GM19025 (cell line): ENCODE results near the gene ARFGEF3.

Source experiments
- ATAC-seq: cut with Tn5 transposase; IDR thresholded peaks from one replicate; pipeline ENCODE4 v1.9.1; 2021; ENCODE audit warnings: mild to moderate bottlenecking, low read depth, moderate library complexity; ENCODE audit not compliant: unreplicated experiment

The ARFGEF3 gene

GRCh38 chr6:138237463-138237862 lies 75.7 kb downstream of the ARFGEF3 start:
- no peak for ATAC-seq

GRCh38 chr6:138238368-138238767 lies 76.6 kb downstream of the ARFGEF3 start:
- ATAC-seq: no peak

DNA sequence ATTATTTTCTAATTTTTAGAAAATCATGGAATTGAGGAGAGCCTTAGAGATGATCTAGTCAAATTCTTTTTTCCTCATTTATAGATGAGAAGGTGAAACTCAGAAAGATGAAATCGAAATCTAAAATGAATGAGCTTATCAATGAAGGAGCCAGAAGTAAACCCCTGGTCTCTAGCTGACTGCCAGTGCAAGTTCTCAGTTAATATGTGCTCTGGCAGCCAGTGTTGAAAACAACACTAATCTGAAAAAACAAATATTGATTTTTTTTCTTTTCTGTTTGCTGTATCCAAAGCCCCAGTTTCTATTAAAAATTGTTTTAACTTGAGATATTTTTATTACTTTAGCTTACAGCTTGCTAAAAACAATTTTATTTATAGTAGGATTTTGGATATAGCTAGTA lies 78.0 kb downstream of the ARFGEF3 start:
- ATAC-seq: no peak

GRCh38 chr6:138240476-138241245 lies 78.9 kb downstream of the ARFGEF3 start:
- no peak for ATAC-seq

DNA sequence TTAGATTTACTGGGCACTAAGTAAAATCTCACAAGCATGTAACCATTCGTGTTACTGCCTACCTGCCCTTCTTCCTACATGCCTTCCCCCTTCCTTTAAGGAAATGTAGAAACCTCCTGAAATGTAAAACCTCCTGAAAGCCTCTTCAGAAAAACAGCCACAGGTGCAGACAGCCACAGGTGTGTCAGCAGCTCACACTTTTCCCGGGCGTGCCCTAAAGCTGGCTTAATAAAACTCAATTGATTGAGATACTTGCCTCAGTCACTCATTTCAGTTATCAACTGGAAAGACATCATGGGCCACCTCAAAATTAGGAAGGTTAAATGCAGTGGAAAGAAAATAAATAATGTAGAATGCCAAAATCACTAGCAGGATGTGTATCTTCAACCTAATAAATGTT lies 79.6 kb downstream of the ARFGEF3 start:
- no peak for ATAC-seq

DNA sequence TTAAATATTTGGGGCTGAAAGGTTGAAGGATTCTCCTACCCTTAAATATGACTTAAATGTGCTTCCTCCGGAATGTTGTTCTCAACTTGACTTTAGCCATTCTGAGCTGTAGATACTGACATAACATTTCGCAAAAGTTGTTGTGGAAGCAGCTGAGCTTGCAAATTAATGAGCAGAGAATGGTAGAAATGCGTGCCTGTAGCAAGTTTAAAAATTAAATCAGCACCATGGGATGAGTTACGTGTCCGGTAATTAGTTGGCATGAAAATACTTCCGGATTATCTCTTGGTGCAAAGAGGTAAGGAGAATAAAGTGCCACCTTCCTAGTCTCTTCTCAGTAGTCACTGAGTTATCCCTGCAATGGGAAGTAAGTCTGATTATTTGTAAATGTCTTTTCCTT lies 80.2 kb downstream of the ARFGEF3 start:
- no peak for ATAC-seq

GRCh38 chr6:138242987-138243592 lies 81.4 kb downstream of the ARFGEF3 start:
- no peak for ATAC-seq

DNA sequence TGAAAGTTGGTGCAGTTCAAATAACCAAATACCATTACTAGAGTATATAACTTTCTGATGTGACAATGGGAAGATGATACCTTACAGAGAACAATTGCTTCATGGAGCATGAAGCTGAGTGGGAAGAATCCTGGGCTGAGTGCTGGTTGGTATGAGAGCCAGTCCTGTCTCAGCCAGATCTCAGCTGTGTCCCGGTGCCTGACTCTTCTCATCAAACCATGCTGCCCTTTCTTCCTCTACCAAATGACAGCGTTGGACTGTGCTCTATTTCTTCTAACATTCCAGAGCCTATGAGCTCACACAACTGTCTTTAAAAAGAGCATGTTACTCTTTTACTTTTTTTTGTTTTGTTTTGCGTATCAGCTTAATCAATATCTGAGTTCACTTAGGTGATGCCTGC lies 84.0 kb downstream of the ARFGEF3 start:
- no peak for ATAC-seq

DNA sequence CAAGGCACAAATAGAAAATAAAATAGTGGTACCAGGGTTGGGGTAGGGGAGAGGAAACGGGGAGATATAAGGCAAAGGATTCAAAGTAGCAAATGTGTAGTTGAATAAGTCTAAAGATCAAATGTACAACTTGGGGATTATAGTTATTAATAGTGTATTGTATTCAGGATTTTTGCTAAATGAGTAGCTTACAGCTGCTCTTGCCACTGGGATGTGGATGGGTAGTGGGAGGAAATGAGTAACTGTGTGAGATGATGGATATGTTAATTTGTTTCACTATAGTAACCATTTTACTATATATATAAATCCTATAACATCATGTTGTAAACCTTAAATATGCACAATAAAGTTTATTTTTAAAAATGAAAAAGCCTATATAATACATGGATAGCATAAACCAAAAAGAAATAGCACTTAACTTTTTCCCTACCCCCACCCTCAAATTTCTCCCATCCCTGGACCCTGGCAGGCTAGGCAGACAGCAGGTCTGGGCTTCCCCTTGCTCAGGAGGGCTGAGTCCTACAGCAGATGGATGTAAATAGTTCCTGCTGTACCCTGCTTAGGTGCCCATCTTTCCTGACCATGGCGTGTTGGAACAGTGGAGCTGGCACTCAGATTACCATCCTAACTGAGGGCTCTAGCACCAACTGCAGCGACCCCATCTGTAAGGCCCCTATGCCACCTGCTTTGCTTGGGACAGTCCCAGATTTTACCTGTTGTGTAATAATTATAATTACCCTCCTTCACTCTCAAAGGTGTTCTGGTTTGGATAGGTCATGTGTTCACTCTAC lies 85.1 kb downstream of the ARFGEF3 start:
- ATAC-seq: no peak

- ATAC-seq: no peak
Observed at GRCh38 chr6:138248011-138248410, 86.3 kb downstream of the ARFGEF3 start.

- ATAC-seq: no peak
Observed at GRCh38 chr6:138248878-138249277, 87.1 kb downstream of the ARFGEF3 start.

DNA sequence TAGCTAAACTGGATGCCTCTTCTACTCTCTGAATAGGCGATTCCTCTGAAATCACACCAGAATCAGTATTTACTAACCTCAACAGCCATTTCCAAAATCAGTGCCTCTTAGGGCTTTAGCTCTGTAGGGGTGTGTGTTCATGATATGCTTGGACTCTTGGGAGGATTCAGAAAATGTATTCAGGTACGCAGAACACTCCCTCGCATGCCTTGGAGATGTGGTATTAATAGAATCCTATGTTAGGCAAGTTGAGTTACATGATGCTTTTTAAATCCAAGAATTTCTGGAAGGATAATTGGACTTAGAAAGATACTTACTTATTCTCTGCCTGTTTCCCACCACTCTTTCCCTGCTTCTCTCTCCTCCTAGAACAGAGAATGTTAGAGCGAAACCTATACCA lies 88.3 kb downstream of the ARFGEF3 start:
- no peak for ATAC-seq

- no peak for ATAC-seq
Observed at GRCh38 chr6:138250513-138251247, 88.9 kb downstream of the ARFGEF3 start.

DNA sequence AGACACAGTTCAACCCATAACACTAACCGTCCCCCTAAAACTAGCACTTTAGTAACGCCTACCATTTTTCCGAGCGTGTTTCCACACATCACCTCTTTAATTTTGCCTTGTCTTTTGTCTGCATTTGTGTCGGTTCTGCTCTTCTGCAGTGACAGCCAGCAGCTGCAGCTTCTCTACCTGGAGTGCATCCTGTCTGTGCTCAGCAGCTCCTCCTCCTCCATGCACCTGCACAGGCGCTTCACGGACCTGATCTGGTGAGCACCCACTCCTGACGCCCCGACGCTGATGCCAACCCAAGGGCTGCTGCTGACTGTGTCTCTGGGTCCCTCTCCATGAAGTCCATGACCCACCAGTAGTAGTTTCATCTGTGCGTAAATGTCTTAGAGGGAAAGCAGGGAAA lies 92.0 kb downstream of the ARFGEF3 start:
- no peak for ATAC-seq

DNA sequence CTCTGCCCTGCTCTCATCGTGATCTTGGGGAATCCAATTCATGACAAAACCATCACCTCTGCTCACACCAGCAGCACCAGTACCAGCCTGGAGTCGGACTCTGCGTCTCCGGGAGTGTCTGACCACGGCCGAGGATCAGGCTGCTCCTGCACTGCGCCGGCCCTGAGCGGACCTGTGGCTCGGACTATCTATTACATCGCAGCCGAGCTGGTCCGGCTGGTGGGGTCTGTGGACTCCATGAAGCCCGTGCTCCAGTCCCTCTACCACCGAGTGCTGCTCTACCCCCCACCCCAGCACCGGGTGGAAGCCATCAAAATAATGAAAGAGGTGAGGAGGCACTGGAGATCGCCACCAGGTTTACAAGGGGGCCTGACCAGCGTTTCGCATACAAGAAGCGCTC lies 93.7 kb downstream of the ARFGEF3 start:
- ATAC-seq: no peak

GRCh38 chr6:138257638-138258040 lies 95.9 kb downstream of the ARFGEF3 start:
- ATAC-seq: no peak

GRCh38 chr6:138258197-138258596 lies 96.5 kb downstream of the ARFGEF3 start:
- no peak for ATAC-seq

GRCh38 chr6:138258991-138259390 lies 97.3 kb downstream of the ARFGEF3 start:
- no peak for ATAC-seq

- no peak for ATAC-seq
Observed at GRCh38 chr6:138261116-138261780, 99.5 kb downstream of the ARFGEF3 start.

DNA sequence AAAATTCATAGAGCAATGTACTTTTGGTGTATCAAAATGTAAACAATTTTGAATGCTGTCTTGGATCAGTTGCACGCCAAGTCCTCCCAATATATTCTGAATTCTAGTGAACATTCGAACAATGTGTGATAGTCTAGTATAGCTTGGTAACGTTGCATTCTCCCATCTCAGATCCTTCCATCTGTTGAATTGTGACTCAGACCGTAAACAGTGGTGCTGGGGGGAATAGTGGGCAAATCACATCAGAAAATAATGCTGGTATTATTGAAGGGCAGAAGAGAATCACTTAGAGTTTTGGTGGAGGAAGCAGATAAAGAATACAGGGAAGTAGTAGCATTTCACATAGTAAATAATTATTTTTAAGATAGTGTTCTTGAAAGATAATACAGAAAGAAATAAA lies 102.2 kb downstream of the ARFGEF3 start:
- ATAC-seq: no peak
